DOHH2 (cell line): ENCODE measurements around the gene DCAF4.

Experiments used
- H3F3A ChIP-seq: fragments of 200-600 bp; sonication (generic), shearing (Covaris generic); 2 replicates; pipeline ENCODE4 v1.6.0; 2016; ENCODE audit warnings: antibody characterized with exemption, mild to moderate bottlenecking; ENCODE audit not compliant: control insufficient read depth, insufficient read depth
- H3K27ac ChIP-seq: fragments of 200-600 bp; sonication (generic); 2 replicates; pipeline ENCODE4 v1.5.1; 2014; ENCODE audit warnings: low read depth, mild to moderate bottlenecking, low read length, moderate library complexity
- H3K27me3 ChIP-seq: fragments of 200-600 bp; sonication (generic); 2 replicates; pipeline ENCODE4 v1.6.1; 2014; ENCODE audit warnings: mild to moderate bottlenecking, low read length, mixed read lengths; ENCODE audit not compliant: control insufficient read depth
- H3K36me3 ChIP-seq: fragments of 200-600 bp; sonication (generic); 2 replicates; pipeline ENCODE4 v1.6.1; 2014; ENCODE audit warnings: mild to moderate bottlenecking, low read length, moderate library complexity, mixed read lengths; ENCODE audit not compliant: control insufficient read depth
- H3K4me1 ChIP-seq: fragments of 200-600 bp; sonication (generic); 2 replicates; pipeline ENCODE4 v1.6.1; 2014; ENCODE audit warnings: mild to moderate bottlenecking, low read length, mixed read lengths; ENCODE audit not compliant: control insufficient read depth
- H3K4me2 ChIP-seq: fragments of 200-600 bp; sonication (generic); 2 replicates; pipeline ENCODE4 v1.6.0; 2014; ENCODE audit warnings: mild to moderate bottlenecking, low read length, moderate library complexity
- H3K4me3 ChIP-seq: fragments of 200-600 bp; sonication (generic); 2 replicates; pipeline ENCODE4 v1.5.1; 2014; ENCODE audit warnings: mild to moderate bottlenecking, low read length, mixed read lengths
- H3K79me2 ChIP-seq: fragments of 200-600 bp; sonication (generic); 2 replicates; pipeline ENCODE4 v1.6.1; 2014; ENCODE audit warnings: mild to moderate bottlenecking, low read length, mixed read lengths; ENCODE audit not compliant: control insufficient read depth
- H3K9me2 ChIP-seq: fragments of 200-600 bp; sonication (generic); replicated peaks from 2 replicates; pipeline ENCODE4 v1.6.1; 2014; ENCODE audit warnings: mild to moderate bottlenecking, low read length, mixed read lengths; ENCODE audit not compliant: control insufficient read depth
- H3K9me3 ChIP-seq: fragments of 200-600 bp; sonication (generic); 2 replicates; pipeline ENCODE4 v1.6.1; 2014; ENCODE audit warnings: antibody characterized with exemption, low read length, mixed read lengths; ENCODE audit not compliant: control insufficient read depth, insufficient read depth
- H4K20me1 ChIP-seq: fragments of 200-600 bp; sonication (generic); 2 replicates; pipeline ENCODE4 v1.6.0; 2014; ENCODE audit warnings: low read depth, mild to moderate bottlenecking, antibody characterized with exemption, low read length, moderate library complexity; ENCODE audit not compliant: control insufficient read depth, insufficient read depth
- EZH2phosphoT487 ChIP-seq: fragments of 200-600 bp; sonication (generic); IDR thresholded peaks from 2 replicates; pipeline ENCODE4 v1.6.1; 2017; ENCODE audit warnings: borderline replicate concordance, mild to moderate bottlenecking, antibody characterized with exemption, low read length, moderate library complexity, mixed read lengths
- TF ChIP-seq, protein P1 (sequence below): fragments of 200-600 bp; sonication (generic); IDR thresholded peaks from one replicate; pipeline ENCODE4 v1.5.1; 2014; ENCODE audit warnings: antibody characterized with exemption, mild to moderate bottlenecking, low read depth, low read length; ENCODE audit not compliant: poor library complexity, severe bottlenecking

The DCAF4 gene

DNA sequence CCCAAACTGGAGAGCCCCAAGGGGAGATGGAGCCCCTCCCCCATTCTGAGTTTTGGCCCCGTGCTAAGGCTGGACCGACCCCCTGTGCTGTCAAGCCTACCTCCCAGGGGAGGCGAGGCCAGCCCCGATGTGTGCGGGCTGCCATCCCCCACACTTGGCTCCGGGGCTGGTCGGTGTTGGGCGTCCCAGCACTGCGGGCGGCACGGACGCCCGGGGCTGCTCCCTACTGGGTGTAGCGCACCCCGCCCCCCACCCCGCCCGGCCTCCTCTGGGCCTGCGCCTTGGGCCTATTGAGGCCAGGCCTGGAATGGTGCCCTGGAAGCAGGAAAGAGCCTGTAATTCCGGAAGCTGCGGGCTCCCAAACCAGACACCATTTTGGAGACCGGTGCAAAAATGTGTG lies 2.6 kb downstream of the DCAF4 start:
- H3K79me2 ChIP-seq: peaks cover 73% of the 10 kb centered on the region
- no peaks in the 10 kb centered on the region for H3K27me3 ChIP-seq
- H4K20me1 ChIP-seq: no peaks in the 10 kb centered on the region
- TF ChIP-seq EZH2phosphoT487: no peak
- TF ChIP-seq, protein P1, sequence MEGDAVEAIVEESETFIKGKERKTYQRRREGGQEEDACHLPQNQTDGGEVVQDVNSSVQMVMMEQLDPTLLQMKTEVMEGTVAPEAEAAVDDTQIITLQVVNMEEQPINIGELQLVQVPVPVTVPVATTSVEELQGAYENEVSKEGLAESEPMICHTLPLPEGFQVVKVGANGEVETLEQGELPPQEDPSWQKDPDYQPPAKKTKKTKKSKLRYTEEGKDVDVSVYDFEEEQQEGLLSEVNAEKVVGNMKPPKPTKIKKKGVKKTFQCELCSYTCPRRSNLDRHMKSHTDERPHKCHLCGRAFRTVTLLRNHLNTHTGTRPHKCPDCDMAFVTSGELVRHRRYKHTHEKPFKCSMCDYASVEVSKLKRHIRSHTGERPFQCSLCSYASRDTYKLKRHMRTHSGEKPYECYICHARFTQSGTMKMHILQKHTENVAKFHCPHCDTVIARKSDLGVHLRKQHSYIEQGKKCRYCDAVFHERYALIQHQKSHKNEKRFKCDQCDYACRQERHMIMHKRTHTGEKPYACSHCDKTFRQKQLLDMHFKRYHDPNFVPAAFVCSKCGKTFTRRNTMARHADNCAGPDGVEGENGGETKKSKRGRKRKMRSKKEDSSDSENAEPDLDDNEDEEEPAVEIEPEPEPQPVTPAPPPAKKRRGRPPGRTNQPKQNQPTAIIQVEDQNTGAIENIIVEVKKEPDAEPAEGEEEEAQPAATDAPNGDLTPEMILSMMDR: no peak
- peaks cover 12% of the 10 kb centered on the region for H3K4me1 ChIP-seq
- H3K9me2 ChIP-seq: no peaks in the 10 kb centered on the region
- no peak overlapping the region for H3K4me3 ChIP-seq
- no peaks in the 10 kb centered on the region for H3F3A ChIP-seq
- H3K9me3 ChIP-seq: no peaks in the 10 kb centered on the region
- no peaks in the 10 kb centered on the region for H3K36me3 ChIP-seq
- H3K27ac ChIP-seq: no peak overlapping the region
- H3K4me2 ChIP-seq: no peak overlapping the region

DNA sequence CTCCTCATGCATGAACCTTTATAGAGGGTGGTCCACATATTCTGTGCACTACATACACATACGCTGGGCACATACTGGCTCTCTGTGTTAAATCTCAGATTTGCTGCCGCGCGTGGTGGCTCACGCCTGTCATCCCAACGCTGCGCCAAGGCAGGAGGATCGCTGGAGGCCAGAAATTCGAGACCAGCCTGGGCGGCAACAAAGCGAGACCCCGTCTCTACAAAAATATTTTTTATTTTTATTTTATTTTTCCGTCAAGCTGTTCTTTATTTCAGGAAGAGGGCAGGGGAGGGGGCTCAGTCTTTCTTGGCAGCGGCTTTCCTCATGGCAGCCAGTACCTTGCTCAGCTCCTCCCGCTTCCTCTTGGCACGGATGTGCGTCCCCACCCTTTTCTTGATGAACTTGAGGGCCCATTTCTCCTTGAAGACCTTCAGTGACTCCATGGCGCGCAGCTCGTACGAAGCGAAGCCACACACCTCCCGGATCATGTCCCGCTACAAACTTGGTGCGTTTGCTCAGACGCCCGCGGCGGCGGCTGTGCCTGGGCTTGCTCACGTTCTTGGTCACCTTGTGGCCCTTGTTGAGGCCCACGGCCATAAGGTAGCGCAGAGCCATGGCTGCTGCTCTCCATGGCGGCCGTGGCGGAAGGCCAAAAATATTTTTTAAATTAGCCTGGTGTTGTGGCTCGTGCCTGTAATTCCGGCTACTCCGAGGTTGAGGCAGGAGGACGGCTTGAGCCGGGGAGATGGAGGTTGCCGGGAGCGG lies 3.2 kb downstream of the DCAF4 start:
- Histone ChIP-seq H3K9me3 (no peaks in the 10 kb centered on the region), H3K27me3 (no peaks in the 10 kb centered on the region), H3K36me3 (no peaks in the 10 kb centered on the region), H3F3A (no peaks in the 10 kb centered on the region), H3K4me3 (no peak overlapping the region), H3K4me2 (no peak overlapping the region), H3K79me2 (peaks cover 76% of the 10 kb centered on the region), H3K4me1 (peaks cover 12% of the 10 kb centered on the region), H4K20me1 (no peaks in the 10 kb centered on the region), H3K27ac (no peak overlapping the region), H3K9me2 (no peaks in the 10 kb centered on the region)
- TF ChIP-seq EZH2phosphoT487: no peak
- TF ChIP-seq, protein P1: no peak

DNA sequence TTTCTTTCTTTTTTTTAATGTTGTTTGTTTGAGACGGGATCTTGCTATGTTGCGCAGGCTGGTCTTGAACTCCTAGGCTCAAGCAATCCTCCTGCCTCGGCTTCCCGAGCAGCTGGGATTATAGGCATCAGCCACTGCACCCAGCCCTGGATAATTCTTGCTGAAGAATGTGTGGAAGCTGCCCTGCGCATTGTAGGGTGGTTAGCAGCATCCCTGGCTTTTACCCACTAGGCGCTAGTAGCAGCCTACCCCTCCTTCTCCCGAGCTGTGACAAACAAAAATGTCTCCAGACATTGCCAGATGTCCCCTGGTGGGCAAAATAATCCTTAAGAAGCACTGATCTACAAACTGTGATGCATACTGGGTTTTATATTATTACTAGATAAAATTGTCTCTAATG lies 6.6 kb downstream of the DCAF4 start:
- no peak overlapping the region for H3K4me2 ChIP-seq
- H3K36me3 ChIP-seq: peaks cover under 1% of the 10 kb centered on the region

More for the DNA sequence above, 6.6 kb downstream of the DCAF4 start:
- TF ChIP-seq EZH2phosphoT487: no peak
- TF ChIP-seq, protein P1: no peak
- Histone ChIP-seq H3K27ac (no peak overlapping the region), H3K4me3 (no peak overlapping the region), H4K20me1 (no peaks in the 10 kb centered on the region), H3K27me3 (no peaks in the 10 kb centered on the region), H3K79me2 (peaks cover 89% of the 10 kb centered on the region), H3K9me2 (no peaks in the 10 kb centered on the region), H3K9me3 (no peaks in the 10 kb centered on the region), H3K4me1 (peaks cover under 1% of the 10 kb centered on the region; the same call in 1 of the 2 replicates), H3F3A (no peaks in the 10 kb centered on the region)
